GM19463 (cell line): ENCODE data around the gene ZNF764.
A peak's percentile ranks its signal among the peaks of the same experiment; 100 is the strongest.
"Not testable (repeated sequence)": the region's sequence is repeated elsewhere in the genome, so short reads cannot be mapped to it uniquely, and the experiment has no call there.

Experiments used
- ATAC-seq: cut with Tn5 transposase; IDR thresholded peaks from one replicate; pipeline ENCODE4 v1.9.1; 2021; ENCODE audit warnings: mild to moderate bottlenecking, moderate library complexity; ENCODE audit not compliant: unreplicated experiment

The ZNF764 gene

GRCh38 chr16:30557957-30558788 is at the start of gene ZNF764:
Gene ZNF764 (minus strand): TSS chr16:30558374. CDS start chr16:30558182, 192 bp downstream.
- ATAC-seq: peak; percentile 89

GRCh38 chr16:30606004-30606403 is 47.8 kb upstream of the ZNF764 start:
- no peak for ATAC-seq

GRCh38 chr16:30605158-30605557 is 47.0 kb upstream of the ZNF764 start:
- ATAC-seq: no peak

- no peak for ATAC-seq
These were observed 46.3 kb upstream of the ZNF764 start for GRCh38 chr16:30604316-30604947.

- no peak for ATAC-seq
These were observed 45.8 kb upstream of the ZNF764 start for GRCh38 chr16:30603945-30604315.

- ATAC-seq: no peak
These were observed 44.6 kb upstream of the ZNF764 start for GRCh38 chr16:30602616-30603277.

GRCh38 chr16:30601966-30602365 is 43.8 kb upstream of the ZNF764 start:
- no peak for ATAC-seq

- ATAC-seq: no peak
These were observed 42.8 kb upstream of the ZNF764 start for GRCh38 chr16:30600929-30601328.

GRCh38 chr16:30600215-30600614 is 42.0 kb upstream of the ZNF764 start:
- ATAC-seq: no peak

- no peak for ATAC-seq
These were observed 34.7 kb upstream of the ZNF764 start for GRCh38 chr16:30592871-30593270.

- ATAC-seq: not testable (repeated sequence)
These were observed 32.7 kb upstream of the ZNF764 start for GRCh38 chr16:30590869-30591268.

GRCh38 chr16:30589582-30589981 is 31.4 kb upstream of the ZNF764 start:
- ATAC-seq: not testable (repeated sequence)

- no peak for ATAC-seq
These were observed 30.5 kb upstream of the ZNF764 start for GRCh38 chr16:30588651-30589050.

GRCh38 chr16:30585400-30586191 is 27.4 kb upstream of the ZNF764 start, which contains the start of gene ZNF785:
Gene ZNF785 (minus strand): TSS chr16:30585697. CDS start chr16:30585611, 86 bp downstream.
- peak; percentile 96 for ATAC-seq

- ATAC-seq: peak; percentile 16
These were observed 26.8 kb upstream of the ZNF764 start for GRCh38 chr16:30585022-30585399.

GRCh38 chr16:30582611-30583340 is 24.6 kb upstream of the ZNF764 start:
- ATAC-seq: no peak

GRCh38 chr16:30581457-30581856 is 23.3 kb upstream of the ZNF764 start:
- ATAC-seq: no peak

GRCh38 chr16:30574678-30575077 is 16.5 kb upstream of the ZNF764 start:
- ATAC-seq: no peak

GRCh38 chr16:30571445-30572322 is 13.5 kb upstream of the ZNF764 start, which contains the start of gene ZNF688:
Gene ZNF688 (minus strand): TSS chr16:30571714. CDS start chr16:30571629, 85 bp downstream.
- ATAC-seq: peak; percentile 69
